Ovary (tissue), 9 donors: Measurements from ENCODE around the gene PPAT. TPM values are rescaled to one million over a fixed set of nuclear protein-coding genes. Genes with fewer than 3 reads are reported as not detected.
"Not testable (repeated sequence)": the region's sequence is repeated elsewhere in the genome, so short reads cannot be mapped to it uniquely, and the experiment has no call there.

ENCODE experiments used
- DNase-seq, 5 donors: peaks; one replicate each; pipeline ENCODE4 v3.0.0-alpha.2; 2019 to 2020
- H3K27ac ChIP-seq, 2 donors: fragments of 200-600 bp; one replicate each; pipeline versions ENCODE4 v1.5.1 to v1.8.0; 2019 to 2022
- H3K27me3 ChIP-seq: fragments of 200-600 bp; one replicate; pipeline ENCODE4 v1.8.0; 2022
- H3K36me3 ChIP-seq: fragments of 200-600 bp; sonication (generic); one replicate; pipeline ENCODE4 v1.5.1; 2019
- H3K4me1 ChIP-seq: one replicate; pipeline ENCODE4 v1.8.1; 2013; ENCODE audit warnings: mild to moderate bottlenecking, moderate library complexity; ENCODE audit not compliant: insufficient read depth
- H3K4me3 ChIP-seq: fragments of 200-600 bp; sonication (generic); one replicate; pipeline ENCODE4 v1.5.1; 2017
- H3K9me3 ChIP-seq, 2 donors: fragments of 200-600 bp in 1 of 2; sonication (generic) in 1 of 2; one replicate each; pipeline versions ENCODE4 v1.5.1 to v1.8.1; 2013 to 2019; ENCODE audit warnings: mild to moderate bottlenecking in 1 of 2, moderate library complexity in 1 of 2
- CTCF ChIP-seq, 3 donors: fragments of 450-650 bp in 2 of 3; fragments of 200-600 bp in 1 of 3; IDR thresholded peaks; one replicate each; pipeline versions ENCODE4 v1.5.1 to v1.8.0; 2016 to 2022; ENCODE audit warnings: antibody characterized with exemption in 3 of 3, mild to moderate bottlenecking in 1 of 3
- EP300 ChIP-seq: sonication (generic); formaldehyde crosslinking; IDR thresholded peaks from one replicate; pipeline ENCODE4 v1.6.1; 2017; ENCODE audit warnings: antibody characterized with exemption
- POLR2A ChIP-seq: fragments of 450-650 bp; IDR thresholded peaks from one replicate; pipeline ENCODE4 v1.6.1; 2017; ENCODE audit warnings: antibody characterized with exemption, mild to moderate bottlenecking, moderate library complexity
- WGBS, 3 donors: extraction: QIAGEN DNeasy Blood & Tissue Kit in 1 of 3; methylation state at CpG; one replicate each; pipeline versions ENCODE4 v1.1.5 to v1.1.7; 2013 to 2017; 5-methylcytosine and 5-hydroxymethylcytosine counted together
- intact Hi-C, 4 donors: fragments of 100-400 bp; cut with DNase I; formaldehyde crosslinking; loops; one replicate each; pipeline versions ENCODE4 v1.11.0 to v1.15.1; 2022 to 2023
- polyA plus RNA-seq, 2 donors: library from polyadenylated mRNA; stranded (reverse); fragments of 200-250 nt in 1 of 2; fragments of 350-450 nt in 1 of 2; fragmentation: Illumina TruSeq in 1 of 2; extraction: RNeasy Lipid Tissue Mini Kit (QIAGEN cat#74804) in 1 of 2; gene quantifications; one replicate each; pipeline ENCODE4 v1.2.3, GENCODE V29; 2013 to 2014
- total RNA-seq, 7 donors: library from RNA; depleted of rRNA in 2 of 7; stranded (reverse); fragments of >200 nt in 2 of 7; fragmentation: NEBNext Ultra II Directional in 3 of 7; extraction: Animal tissue kit (Norgen Biotek cat#: 25700) in 3 of 7; gene quantifications; one replicate each; pipeline versions ENCODE4 v1.1.0 to v1.2.4, GENCODE V29; 2016 to 2023
- donor health status: DM: no; HTN: no; CAD: no; lungs with moderate emphysema.
- donor health status: DM: no; HTN: no; CAD: no.
- donor health status: Bipolar disorder and iron deficiency.
- donor health status: DM: yes; HTN: yes; CAD: no.
- donor health status: DM: no; HTN: no; CAD: no.
- donor health status: DM: yes; HTN: yes; CAD: no.

Gene PPAT
- total and polyA plus RNA-seq, 9 donors, result 4.7 to 14.8 (median 10.6) TPM

- H3K4me3 ChIP-seq, result no peak overlapping the region
- intact Hi-C loops, result no loop called here
- no peaks in the 10 kb centered on the region for H3K9me3 ChIP-seq
- WGBS, 3 donors, result 74 to 78% (median 77%) methylated on average over 3 of the region's 3 CpGs
- peaks cover 1% of the 10 kb centered on the region for H3K4me1 ChIP-seq
- no peak overlapping the region for H3K27ac ChIP-seq
- no peaks in the 10 kb centered on the region for H3K27me3 ChIP-seq
- TF ChIP-seq CTCF (IDR thresholded peaks at IDR 0.05) (no peak), EP300 (no peak), POLR2A (no peak)
- DNase-seq, result no peak
- H3K36me3 ChIP-seq, result no peaks in the 10 kb centered on the region
These were observed 24.7 kb upstream of the PPAT start for GRCh38 chr4:56460085-56460484.

GRCh38 chr4:56450342-56450741 is 14.9 kb upstream of the PPAT start:
- Histone ChIP-seq H3K4me3 (no peak overlapping the region), H3K27me3 (no peaks in the 10 kb centered on the region), H3K9me3 (no peaks in the 10 kb centered on the region), H3K27ac (no peak overlapping the region), H3K4me1 (no peaks in the 10 kb centered on the region), H3K36me3 (no peaks in the 10 kb centered on the region)
- no peak for DNase-seq
- TF ChIP-seq POLR2A, result no peak
- TF ChIP-seq EP300, result no peak
- no peak for TF ChIP-seq CTCF (IDR thresholded peaks at IDR 0.05)
- 91 to 93% (median 91%) methylated on average over 1 of the region's 1 CpG for WGBS, 3 donors
- intact Hi-C loops, result no loop called here

- H3K27ac ChIP-seq, DNase-seq, intact Hi-C loops, H3K36me3 ChIP-seq, H3K9me3 ChIP-seq, H3K4me3 ChIP-seq, H3K4me1 ChIP-seq, H3K27me3 ChIP-seq: not testable (repeated sequence)
- WGBS, 3 donors, result 94 to 97% (median 96%) methylated on average over 4 of the region's 4 CpGs
These were observed 14.1 kb upstream of the PPAT start for GRCh38 chr4:56449475-56449874.

- intact Hi-C loops, result no loop called here
- no peak for DNase-seq
- Histone ChIP-seq H3K4me1 (no peaks in the 10 kb centered on the region), H3K4me3 (no peak overlapping the region), H3K36me3 (no peaks in the 10 kb centered on the region), H3K9me3 (no peaks in the 10 kb centered on the region), H3K27ac (no peak overlapping the region), H3K27me3 (no peaks in the 10 kb centered on the region)
- no peak for TF ChIP-seq POLR2A
- no peak for TF ChIP-seq EP300
- TF ChIP-seq CTCF (IDR thresholded peaks at IDR 0.05), result no peak
These were observed 12.9 kb upstream of the PPAT start for GRCh38 chr4:56448301-56448700.

- no peak for DNase-seq
- no peaks in the 10 kb centered on the region for H3K9me3 ChIP-seq
- no peak overlapping the region for H3K27ac ChIP-seq
- H3K36me3 ChIP-seq, result no peaks in the 10 kb centered on the region
- no peaks in the 10 kb centered on the region for H3K4me1 ChIP-seq
- no peaks in the 10 kb centered on the region for H3K27me3 ChIP-seq
- intact Hi-C loops, result no loop called here
- no peak overlapping the region for H3K4me3 ChIP-seq
- TF ChIP-seq EP300, result no peak
- 94 to 100% (median 96%) methylated on average over 1 of the region's 1 CpG for WGBS, 3 donors
These were observed 10.3 kb upstream of the PPAT start for GRCh38 chr4:56445699-56446098.

- TF ChIP-seq EP300, result no peak
- TF ChIP-seq POLR2A, result no peak
- TF ChIP-seq CTCF (IDR thresholded peaks at IDR 0.05), result no peak
- WGBS, 3 donors, result 91 to 93% (median 93%) methylated on average over 2 of the region's 2 CpGs
- H3K9me3 ChIP-seq, result no peaks in the 10 kb centered on the region
- H3K27ac ChIP-seq, result no peak overlapping the region
- intact Hi-C loops, result no loop called here
- H3K27me3 ChIP-seq, result no peaks in the 10 kb centered on the region
- DNase-seq, result no peak
- peaks cover 2% of the 10 kb centered on the region for H3K4me1 ChIP-seq
- no peaks in the 10 kb centered on the region for H3K36me3 ChIP-seq
- H3K4me3 ChIP-seq, result no peak overlapping the region
These were observed 9.3 kb upstream of the PPAT start for GRCh38 chr4:56444719-56445118.
